Germinal center (tissue), 1 donor: ENCODE data around the gene HSP90AA1.
"Not testable (repeated sequence)": the region's sequence is repeated elsewhere in the genome, so short reads cannot be mapped to it uniquely, and the experiment has no call there.

Source experiments
- DNase-seq: peaks from one replicate; pipeline ENCODE4 v3.0.0; 2012; ENCODE audit warnings: mixed read lengths, low spot score

The HSP90AA1 gene

DNA sequence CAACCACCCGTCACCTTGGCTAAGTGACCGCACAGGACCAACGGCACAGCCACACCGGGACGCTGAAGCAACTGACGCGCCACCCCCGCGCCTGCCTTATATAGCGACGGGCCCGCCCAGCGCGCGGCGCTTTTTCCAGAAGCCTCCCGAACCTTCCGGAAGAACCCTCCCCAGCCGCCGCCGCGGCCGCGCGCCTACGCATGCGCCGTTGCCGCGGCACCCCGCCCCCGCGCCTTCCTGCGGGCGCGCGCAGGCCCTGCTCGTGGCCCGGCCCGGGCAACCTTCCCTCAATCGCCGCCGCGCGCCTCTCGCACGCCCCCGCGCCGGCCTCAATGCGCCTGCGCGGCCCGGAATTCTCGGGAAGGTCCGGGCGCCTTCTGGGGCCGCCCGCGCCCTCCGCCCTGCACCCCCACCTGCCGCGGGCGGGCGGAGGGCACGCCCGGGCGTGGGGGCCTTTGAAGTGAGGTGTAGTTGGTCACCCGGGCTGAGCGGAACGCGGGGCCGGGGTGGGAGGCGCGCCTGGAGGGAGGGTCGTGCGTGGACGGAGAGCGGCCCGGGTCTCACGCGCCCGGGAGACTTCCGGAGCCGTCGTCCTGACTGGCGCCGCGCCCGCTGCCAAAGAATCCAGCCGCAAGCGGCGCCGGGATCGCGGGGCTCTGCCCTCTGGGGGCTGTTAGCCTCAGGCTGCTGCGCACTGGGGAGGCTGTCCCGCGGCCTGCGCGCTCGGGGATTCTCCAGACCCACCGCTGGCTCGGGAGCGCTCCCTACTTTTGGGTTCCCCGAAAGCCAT is at the start of gene HSP90AA1:
Gene HSP90AA1, minus strand, starts transcription at position 73 of the 790 bp plus-strand sequence. CDS start 666 bp downstream, outside the sequence.
- DNase-seq = peak; percentile 97

DNA sequence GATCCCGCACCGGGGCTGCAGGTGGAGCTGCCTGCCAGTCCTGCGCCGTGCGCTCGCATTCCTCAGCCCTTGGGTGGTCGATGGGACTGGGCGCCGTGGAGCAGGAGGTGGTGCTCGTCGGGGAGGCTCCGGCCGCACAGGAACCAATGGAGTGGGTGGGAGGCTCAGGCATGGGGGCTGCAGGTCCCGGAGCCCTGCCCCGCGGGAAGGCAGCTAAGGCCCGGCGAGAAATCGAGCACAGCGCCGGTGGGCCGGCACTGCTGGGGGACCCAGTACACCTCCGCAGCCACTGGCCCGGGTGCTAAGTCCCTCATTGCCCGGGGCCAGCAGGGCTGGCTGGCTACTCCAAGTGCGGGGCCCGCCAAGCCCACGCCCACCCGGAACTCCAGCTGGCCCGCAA is 48.6 kb upstream of the HSP90AA1 start:
- DNase-seq = not testable (repeated sequence)

DNA sequence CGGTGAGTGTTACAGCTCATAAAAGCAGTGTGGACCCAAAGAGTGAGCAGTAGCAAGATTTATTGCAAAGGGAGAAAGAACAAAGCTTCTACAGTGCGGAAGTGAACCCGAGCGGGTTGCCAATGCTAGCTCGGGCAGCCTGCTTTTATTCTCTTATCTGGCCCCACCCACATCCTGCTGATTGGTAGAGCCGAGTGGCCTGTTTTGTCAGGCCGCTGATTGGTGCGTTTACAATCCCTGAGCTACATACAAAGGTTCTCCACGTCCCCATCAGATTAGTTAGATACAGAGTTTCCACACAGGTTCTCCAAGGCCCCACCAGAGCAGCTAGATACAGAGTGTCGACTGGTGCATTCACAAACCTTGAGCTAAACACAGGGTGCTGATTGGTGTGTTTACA is 47.9 kb upstream of the HSP90AA1 start:
- DNase-seq = not testable (repeated sequence)

DNA sequence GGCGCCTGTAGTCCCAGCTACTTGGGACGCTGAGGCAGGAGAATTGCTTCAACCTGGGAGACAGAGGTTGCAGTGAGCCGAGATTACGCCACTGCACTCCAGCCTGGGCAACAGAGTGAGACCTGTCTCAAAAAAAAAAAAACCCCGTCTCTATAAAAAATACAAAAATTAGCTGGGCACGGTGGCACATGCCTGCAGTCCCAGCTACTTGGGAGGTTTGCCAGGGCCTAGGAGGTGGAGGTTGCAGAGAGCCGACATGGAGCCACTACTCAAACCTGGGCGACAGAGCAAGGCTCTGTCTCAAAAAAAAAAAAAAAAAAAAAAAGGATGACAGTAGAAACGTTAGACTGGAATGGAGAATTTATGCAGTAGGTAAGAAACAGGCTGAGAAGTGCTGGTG is 47.2 kb upstream of the HSP90AA1 start:
- not testable (repeated sequence) for DNase-seq

DNA sequence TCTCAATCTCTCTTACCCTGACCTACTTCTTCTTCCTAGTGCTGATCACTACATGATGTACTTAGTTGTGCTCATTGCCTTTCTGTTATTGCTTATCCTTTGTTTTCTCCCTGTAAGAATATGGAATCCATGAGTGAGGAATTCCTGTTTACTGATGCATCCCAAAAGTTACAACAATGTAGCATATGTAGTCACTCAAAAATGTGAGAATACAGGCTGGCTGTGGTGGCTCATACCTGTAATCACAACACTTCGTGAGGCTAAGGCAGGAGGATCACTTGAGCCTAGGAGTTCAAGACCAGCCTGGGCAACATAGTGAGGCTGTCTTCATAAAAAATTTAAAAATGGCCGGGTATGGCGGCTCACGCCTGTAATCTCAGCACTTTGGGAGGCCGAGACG is 44.9 kb upstream of the HSP90AA1 start:
- no peak for DNase-seq

DNA sequence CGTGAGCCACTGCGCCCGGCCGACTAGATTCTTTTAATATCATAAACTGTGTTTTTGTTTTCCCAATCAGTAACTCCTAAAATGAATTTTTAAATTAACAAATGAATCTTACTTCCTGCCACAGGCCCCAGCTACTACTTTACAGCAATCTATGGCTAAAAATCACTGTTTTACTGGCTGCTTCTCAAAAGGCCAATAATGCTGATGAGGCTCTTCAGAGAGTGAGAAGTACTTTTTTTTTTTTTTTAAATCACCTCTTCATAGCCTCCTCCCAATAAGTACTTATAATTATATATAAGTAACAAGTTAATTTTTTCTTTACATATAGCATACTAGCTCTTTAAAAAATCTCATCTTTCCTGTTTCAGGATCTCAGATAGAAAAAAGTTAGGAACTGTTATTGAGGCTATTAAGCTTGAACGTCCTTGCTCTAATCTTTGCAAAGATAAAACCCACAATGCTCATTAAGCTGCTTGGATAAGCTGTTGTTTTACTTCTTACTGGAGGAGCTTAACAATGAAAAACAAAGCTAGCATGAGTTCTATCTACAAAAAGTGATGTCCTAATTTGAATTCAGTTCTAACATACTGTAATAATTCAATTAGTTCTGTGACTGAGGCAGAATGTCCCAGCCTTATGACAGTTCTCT is 40.1 kb upstream of the HSP90AA1 start:
- no peak for DNase-seq

DNA sequence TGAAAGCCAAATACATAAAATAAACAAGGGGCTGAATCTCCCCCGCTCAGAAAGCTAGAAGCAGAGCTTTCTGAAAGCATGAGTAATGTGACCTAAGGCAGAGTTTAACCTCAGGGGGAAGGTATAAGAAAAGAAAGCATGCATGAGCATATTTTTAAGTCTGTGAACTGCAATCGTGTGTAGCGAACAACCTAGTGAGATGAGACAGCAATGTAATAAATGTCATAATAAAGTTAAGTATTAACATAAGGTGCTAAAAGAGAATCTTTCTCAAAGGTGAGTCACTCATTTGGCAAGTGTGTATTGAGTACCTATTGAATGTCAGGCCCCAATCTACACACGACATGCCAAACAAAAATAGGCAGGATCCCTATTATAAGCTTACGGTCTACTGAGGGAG is 38.7 kb upstream of the HSP90AA1 start:
- no peak for DNase-seq

DNA sequence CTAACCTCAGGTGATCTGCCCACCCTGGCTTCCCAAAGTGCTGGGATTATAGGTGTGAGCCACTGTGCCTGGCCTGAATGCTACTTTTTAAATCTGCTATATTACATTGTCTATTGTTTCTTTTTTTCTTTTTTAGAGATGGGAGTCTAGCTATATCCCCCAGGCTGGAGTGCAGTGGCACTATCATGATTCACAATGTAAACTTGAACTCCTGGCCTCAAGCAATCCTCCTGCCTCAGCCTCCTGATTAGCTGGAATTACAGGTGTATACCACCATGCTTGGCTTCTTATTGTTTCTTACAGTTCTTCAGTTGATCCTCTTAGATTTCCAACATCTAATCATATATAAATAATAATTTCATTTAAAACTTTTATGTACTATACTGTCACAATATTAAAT is 37.6 kb upstream of the HSP90AA1 start:
- no peak for DNase-seq

DNA sequence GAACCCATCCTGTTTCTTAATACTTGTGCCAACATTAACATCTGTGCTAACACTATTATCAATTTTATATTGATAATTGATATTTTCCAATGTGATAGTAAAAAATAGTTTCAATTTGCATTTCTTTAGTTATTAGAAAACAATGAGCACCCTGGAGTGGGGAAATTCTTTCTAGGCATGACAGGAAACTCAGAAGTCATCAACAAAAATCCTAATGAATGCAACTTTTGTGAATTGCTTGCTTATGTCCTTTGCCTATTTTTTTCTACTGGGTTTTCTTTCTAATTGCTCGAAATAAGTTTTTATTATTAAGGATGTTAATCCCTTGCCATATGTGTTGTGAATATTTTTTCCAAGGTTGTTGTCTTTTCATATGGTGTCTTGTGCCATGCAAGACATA is 34.7 kb upstream of the HSP90AA1 start:
- no peak for DNase-seq

DNA sequence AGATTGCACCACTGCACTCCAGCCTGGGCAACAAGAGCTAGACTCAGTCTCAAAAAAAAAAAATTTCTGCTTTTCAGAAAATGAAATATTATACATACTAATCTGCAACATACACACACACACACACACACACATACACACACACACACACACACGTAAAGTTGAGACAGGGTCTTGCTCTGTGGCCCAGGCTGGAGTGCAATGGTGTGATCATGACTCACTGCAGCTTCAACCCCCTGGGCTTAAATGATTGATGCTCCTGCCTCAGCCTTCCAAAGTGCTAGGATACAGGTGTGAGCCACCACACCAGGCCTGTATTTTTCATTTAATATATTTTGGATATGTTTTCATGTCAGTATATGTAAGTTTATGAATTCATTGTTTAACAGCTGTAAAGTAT is 34.0 kb upstream of the HSP90AA1 start:
- DNase-seq = no peak

DNA sequence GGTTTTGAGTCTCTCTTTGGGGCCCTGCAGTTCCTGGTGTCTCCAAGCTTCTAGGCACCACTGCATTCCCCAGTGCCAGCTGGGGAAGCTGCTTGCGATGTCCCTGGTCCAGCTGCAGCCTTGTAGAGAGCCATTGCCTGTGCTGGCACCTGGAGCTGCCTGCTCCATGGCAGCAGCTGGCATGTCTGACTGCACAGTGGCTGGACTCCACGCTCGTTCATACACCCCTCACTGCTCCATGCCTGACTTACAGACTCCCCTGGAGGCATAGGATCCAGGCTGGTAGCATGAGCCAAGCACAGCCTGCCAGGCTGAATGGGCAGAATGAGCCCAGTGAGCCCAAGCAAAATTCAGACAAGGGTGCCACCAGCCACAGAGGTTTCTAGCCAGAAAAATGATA is 31.0 kb upstream of the HSP90AA1 start:
- no peak for DNase-seq

DNA sequence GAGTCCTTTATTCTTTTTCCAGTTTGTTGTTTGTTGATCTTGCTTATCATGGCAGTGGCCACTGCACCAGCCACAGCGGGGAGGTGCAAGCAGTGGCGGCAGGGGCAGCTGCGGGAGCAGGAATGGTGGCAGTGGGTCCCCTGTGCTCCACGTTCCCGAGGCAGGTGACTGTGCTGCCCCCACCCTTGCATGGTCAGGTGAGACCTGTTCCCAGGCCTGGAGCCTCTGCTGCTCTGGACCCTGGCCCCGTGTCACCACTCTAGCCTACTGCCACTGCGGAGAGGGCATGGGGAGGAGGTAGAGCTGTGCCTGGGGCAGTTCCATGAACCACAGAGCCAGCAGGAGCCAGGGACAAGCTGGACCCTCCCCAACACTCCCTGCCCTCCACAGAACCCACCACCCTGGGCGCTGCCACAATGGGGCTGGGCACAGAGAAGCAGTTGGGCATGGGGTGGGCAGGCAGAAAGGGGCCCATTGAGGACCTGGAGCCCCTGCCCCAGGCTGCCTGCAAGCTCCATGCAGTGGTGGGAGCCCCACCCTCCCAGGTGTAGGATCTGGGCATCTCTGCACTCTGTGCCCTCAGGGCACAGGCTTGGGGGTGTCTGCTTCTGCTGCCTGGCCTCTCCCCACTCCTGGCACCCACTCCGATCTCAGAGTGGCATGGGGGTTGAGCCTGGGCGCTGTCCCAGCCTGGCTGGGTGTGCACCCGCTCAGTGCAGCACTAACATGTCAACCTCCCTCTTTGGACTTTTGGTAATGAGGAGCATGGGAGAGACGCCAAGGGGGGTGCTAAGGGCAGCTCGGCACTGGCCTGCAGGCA is 29.7 kb upstream of the HSP90AA1 start:
- no peak for DNase-seq

DNA sequence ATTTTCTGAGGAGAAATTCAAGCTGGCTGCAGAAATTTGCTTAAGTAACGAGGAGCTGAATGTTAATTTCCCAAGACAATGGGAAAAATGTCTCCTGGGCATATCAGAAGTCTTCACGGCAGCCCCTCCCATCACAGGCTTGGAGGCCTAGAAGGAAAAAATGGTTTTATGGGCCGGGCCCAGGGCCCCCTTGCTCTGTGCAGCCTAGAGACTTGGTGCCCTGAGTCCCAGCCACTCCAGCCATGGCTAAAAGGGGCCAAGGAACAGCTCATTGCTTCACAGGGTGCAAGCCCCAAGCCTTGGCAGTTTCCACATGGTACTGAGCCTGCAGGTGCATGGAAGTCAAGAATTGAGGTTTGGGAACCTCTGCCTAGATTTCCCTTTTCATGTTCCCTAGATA is 24.3 kb upstream of the HSP90AA1 start:
- DNase-seq = no peak

DNA sequence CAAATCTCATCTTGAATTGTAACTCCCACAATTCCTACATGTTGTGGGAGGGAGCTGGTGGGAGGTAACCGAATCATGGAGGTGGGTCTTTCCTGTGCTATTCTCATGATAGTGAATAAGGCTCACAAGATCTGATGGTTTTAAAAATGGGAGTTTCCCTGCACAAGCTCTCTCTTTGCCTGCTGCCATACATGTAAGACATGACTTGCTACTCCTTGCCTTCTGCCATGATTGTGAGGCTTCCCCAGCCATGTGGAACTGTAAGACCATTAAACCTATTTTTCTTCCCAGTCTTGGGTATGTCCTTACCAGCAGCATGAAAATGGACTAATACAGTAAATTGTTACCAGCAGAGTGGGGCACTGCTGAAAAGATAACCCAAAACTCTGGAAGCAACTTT is 22.5 kb upstream of the HSP90AA1 start:
- not testable (repeated sequence) for DNase-seq

DNA sequence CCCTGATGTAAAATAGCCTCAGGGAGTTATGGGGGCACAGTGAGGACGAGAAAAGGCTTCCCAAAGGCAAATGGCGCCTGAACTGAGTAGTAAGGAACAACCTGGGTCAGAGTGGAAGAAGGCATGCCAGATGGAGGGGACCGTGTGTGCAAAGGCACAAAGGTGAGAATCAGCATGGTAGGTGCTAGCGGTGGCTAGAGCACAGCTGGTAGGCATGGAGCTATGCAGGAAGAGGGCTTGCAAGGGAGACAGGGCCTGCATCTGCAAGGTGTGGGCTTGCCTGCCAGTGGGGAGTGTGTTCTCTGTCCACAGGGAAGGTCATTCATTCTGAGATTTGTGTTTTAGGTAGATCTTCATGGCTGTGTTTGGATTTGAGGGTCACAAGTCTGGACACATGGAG is 18.5 kb upstream of the HSP90AA1 start:
- DNase-seq = no peak

DNA sequence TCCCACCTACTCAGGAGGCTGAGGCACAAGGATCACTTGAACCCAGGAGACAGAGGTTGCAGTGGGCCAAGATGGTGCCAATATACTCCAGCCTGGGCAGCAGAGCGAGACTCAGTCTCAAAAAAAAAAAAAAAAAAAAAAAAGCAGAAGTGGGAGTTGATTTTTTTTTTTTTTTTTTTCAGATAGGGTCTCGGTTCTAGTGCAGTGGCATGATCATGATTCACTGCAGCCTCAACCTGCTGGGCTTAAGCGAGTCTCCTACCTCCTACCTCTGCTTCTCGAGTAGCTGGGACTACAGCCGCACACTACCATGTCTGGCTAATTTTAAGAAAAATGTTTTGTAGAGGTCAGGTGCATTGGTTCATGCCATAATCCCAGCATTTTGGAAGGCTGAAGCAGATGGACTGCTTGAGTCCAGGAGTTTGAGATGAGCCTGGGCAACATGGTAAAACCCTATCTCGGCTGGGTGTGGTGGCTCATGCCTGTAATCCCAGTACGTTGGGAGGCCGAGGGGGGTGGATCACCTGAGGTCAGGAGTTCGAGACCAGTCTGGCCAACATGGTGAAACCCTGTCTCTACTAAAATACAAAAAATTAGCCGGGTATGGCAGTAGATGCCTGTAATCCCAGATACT is 16.3 kb upstream of the HSP90AA1 start:
- no peak for DNase-seq

DNA sequence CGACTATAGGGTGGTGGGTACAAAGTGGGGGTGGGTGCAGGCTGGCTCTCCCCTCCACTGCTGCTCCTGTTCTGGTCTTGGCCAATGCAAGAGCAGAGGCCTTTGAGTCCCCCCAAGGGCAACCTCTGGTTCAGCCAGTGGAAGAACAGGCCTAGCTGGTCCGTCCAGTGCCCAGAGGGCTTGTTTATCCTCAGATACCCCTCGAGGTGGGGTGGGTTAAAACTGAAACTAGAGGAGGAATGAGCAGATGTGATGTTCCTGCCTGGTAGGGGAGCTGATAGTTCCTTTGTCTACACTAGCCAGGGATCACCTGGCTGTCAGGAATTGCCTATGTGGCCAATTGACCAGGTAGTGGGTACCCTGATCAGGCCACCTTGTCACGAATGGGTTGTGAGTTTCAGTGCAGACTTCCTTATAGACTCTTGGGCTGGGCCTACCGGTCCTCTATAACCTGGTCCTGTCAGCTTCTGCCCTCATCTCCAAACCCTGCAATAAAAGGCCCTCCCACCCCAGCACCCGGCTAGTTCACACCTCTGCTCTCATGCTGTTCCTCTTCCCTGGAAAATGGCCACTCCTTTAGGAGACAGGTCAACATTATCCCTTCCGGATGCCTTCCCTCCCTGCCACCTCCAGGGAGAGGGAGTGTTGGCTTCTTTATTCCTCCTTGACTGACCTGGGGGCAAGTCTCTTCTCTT is 10.7 kb upstream of the HSP90AA1 start:
- DNase-seq = no peak

DNA sequence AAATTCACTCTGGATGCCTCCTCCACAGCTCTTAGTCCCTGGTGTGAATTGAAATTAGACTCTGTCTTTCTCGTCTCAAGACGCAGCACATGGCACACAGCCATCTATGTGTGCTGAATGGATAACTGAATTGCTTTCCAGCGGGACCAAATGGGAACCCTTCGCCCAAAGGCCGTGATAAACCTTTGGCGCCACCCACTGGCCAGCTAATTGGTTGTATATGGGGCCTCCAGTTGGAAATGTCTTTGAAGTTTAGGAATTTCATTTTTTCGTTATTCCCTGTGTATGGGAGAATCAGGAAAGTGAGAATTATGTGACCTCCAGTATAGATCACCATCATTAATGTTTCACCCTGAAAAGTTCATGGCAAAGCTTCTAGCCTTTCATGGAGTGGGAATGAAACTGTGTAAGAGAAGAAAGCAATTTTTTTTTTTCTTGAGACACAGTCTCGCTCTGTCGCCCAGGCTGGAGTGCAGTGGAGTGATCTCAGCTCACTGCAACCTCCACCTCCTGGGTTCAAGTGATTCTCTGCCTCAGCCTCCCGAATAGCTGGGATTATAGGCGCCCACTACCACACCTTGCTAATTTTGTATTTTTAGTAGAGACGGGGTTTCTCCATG is 9.8 kb upstream of the HSP90AA1 start:
- peak; percentile 56 for DNase-seq

DNA sequence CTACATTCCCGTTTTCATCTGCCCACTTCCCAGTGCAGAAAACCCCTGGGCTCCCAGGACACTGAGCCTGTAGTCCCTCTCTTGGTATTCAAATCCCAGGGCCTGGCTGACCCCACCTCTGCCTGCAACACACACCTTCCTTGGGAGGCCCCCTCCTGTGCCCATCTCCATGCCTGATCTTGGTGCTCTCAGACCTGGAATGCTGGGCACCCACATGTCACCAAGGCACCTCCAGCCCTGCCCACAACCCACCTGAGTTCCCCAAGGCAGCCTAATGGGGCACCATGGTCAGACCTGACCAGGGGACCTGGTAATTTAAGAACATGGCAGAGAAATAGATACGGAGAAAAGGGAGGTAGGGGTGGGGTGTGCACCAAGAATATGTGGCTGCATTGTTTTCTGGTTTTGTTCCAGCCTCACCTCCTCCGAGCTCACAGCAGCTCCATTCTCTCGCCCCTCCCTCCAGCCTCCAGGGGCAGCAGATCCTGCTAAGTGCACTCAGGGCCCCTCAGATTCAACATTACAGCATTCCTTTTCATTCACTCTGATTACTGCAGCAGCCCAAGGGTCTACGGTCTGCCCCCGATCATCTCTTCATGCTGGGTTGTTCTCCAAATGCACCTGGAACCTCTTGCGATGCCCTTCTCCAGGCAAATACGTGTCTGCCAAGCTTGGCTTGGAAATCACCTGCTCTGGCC is 9.2 kb upstream of the HSP90AA1 start:
- DNase-seq = no peak

DNA sequence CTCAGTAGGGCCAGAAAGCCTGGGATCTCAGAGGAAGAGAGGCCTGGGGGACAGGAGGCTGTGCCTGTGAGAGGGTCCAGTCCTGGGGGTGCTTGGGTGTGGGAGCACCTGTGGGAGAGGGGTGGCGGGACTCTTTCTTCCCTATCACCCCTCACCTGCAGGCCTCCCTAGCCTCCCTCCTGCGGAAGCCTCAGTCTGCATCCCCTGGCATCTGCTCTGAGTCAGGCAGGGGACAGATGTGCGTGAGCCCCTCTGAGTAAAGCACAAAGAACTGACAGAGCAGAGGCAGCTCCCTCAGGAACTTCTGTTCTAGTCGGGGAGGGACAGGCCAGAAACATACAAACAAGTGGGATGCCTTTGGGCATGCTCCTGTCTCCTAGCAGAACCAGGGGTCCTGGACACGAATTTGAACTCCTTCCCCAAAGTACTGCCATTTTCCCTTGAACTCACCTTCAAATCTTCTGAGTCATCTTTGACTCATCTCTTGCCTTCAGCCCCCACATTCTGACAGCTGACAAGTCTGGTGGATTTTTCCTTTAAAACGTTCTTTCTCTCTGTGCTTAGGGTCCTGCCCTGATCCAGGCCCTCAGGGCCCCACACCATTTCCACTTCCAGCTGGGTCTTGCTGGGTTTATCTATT is 8.5 kb upstream of the HSP90AA1 start:
- DNase-seq = no peak
